ENCODE measurements around the gene GBA3. TPM values are rescaled to one million over a fixed set of nuclear protein-coding genes. Genes with fewer than 3 reads are reported as not detected.

The GBA3 gene
- polyA plus RNA-seq, 1 experiment, result not detected

DNA sequence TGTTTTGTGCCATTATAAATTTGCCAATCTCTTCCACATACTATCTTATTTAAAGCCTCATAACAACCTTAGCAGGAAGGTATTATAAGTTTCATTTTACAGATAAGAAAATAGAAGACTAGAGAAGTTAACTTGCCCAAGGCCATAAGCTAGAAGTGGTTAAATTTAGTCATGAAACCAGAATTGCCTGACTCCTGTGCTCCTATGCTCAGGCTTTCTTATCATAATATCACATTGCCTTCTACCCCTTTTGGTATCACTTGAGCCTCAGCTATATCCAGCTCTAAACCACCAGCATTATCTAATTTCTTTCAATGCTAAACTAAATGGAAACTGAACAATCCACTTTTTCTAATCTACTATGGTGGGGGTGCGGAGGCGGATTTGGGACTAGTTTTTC lies 164.7 kb downstream of the GBA3 start:
- H3K27ac ChIP-seq (ENCODE audit: low read depth, low read length), result no peak overlapping the region
- TF ChIP-seq, protein P1, sequence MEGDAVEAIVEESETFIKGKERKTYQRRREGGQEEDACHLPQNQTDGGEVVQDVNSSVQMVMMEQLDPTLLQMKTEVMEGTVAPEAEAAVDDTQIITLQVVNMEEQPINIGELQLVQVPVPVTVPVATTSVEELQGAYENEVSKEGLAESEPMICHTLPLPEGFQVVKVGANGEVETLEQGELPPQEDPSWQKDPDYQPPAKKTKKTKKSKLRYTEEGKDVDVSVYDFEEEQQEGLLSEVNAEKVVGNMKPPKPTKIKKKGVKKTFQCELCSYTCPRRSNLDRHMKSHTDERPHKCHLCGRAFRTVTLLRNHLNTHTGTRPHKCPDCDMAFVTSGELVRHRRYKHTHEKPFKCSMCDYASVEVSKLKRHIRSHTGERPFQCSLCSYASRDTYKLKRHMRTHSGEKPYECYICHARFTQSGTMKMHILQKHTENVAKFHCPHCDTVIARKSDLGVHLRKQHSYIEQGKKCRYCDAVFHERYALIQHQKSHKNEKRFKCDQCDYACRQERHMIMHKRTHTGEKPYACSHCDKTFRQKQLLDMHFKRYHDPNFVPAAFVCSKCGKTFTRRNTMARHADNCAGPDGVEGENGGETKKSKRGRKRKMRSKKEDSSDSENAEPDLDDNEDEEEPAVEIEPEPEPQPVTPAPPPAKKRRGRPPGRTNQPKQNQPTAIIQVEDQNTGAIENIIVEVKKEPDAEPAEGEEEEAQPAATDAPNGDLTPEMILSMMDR (IDR thresholded peaks at IDR 0.05; ENCODE audit: low read depth, low read length), result no peak
- H3K27me3 ChIP-seq (ENCODE audit: control insufficient read depth, insufficient read depth, low read length), result no peaks in the 10 kb centered on the region
- ChIA-PET CTCF (no interaction called here), POLR2A (no interaction called here)
- no peak overlapping the region for H3K4me3 ChIP-seq (ENCODE audit: low read depth, low read length)
- H3K9me3 ChIP-seq (ENCODE audit: control insufficient read depth, insufficient read depth, low read length), result peaks cover 3% of the 10 kb centered on the region
- DNase-seq (ENCODE audit: low read depth, low spot score), result no peak

- Histone ChIP-seq H3K27me3 (ENCODE audit: control insufficient read depth, insufficient read depth, low read length) (no peaks in the 10 kb centered on the region), H3K4me3 (ENCODE audit: low read depth, low read length) (no peak overlapping the region), H3K9me3 (ENCODE audit: control insufficient read depth, insufficient read depth, low read length) (peaks cover 3% of the 10 kb centered on the region), H3K27ac (ENCODE audit: low read depth, low read length) (no peak overlapping the region)
- no peak for DNase-seq (ENCODE audit: low read depth, low spot score)
- ChIA-PET POLR2A (no interaction called here), CTCF (no interaction called here)
- TF ChIP-seq, protein P1 (IDR thresholded peaks at IDR 0.05; ENCODE audit: low read depth, low read length), result no peak
Measured at GRCh38 chr4:22859318-22859717, 166.6 kb downstream of the GBA3 start.

Other genes starting within 250 kb of the GBA3 start
- 36.0 and 41.9 TPM in 2 replicates for gene ADGRA3, start 176.9 kb upstream of the GBA3 start, polyA plus RNA-seq (2011; rRNA removed)